Activated naive CD8-positive, alpha-beta T cell treated with anti-CD3 and anti-CD28 coated beads, Interleukin-2, amount 10 ng/mL, durations not matched to agents 7 days and 5 days (primary cell): Measurements from ENCODE around the gene GSTO1. TPM values are rescaled to one million over a fixed set of nuclear protein-coding genes. Genes with fewer than 3 reads are reported as not detected.
A peak's percentile ranks its signal among the peaks of the same experiment; 100 is the strongest.

ENCODE experiments used
- ATAC-seq: fragments of 150-1000 bp; cut with Tn5 transposase; one replicate; pipeline ENCODE4 v1.10.0; 2021; ENCODE audit warnings: low read depth, moderate library complexity
- POLR2A ChIA-PET: fragments of 350-600 bp; sonication (Branson Sonifier 250); formaldehyde crosslinking; loops from one replicate; lab custom pipeline; 2021; ENCODE audit warnings: antibody characterized with exemption; lab: Charles Lee
- DNase-seq: peaks from one replicate; pipeline ENCODE4 v3.0.0; 2021
- H3K27ac Mint-ChIP-seq: one replicate; pipeline ENCODE4 v1.8.0; 2022; ENCODE audit warnings: mild to moderate bottlenecking, mixed read lengths
- H3K27me3 Mint-ChIP-seq: one replicate; pipeline ENCODE4 v1.8.0; 2022; ENCODE audit warnings: mild to moderate bottlenecking, moderate library complexity, mixed read lengths
- H3K36me3 Mint-ChIP-seq: one replicate; pipeline ENCODE4 v1.8.0; 2021; ENCODE audit warnings: mild to moderate bottlenecking, mixed read lengths
- H3K4me1 Mint-ChIP-seq: one replicate; pipeline ENCODE4 v1.8.0; 2021; ENCODE audit warnings: mixed read lengths
- H3K4me3 Mint-ChIP-seq: one replicate; pipeline ENCODE4 v1.8.0; 2022; ENCODE audit warnings: mild to moderate bottlenecking, moderate library complexity, mixed read lengths
- H3K9me3 Mint-ChIP-seq: one replicate; pipeline ENCODE4 v1.8.0; 2021; ENCODE audit warnings: mixed read lengths
- total RNA-seq, 2 experiments: library from RNA; stranded (reverse); gene quantifications; one replicate each; pipeline ENCODE4 v1.2.3, GENCODE V29; 2021

GSTO1 gene
- total RNA-seq, 2 experiments from 2014 or later = 92.2 to 97.7 TPM

- Mint-ChIP-seq H3K27me3 (peaks cover 15% of the 10 kb centered on the region), H3K4me3 (peak overlapping the region; percentile 99), H3K9me3 (no peaks in the 10 kb centered on the region), H3K4me1 (peaks cover 41% of the 10 kb centered on the region), H3K27ac (peak overlapping the region; percentile 91), H3K36me3 (peaks cover 16% of the 10 kb centered on the region)
- POLR2A ChIA-PET = interaction anchor here (1.4 to 4.0 kb wide), 3 partner anchors 13 to 132 kb away, joined by 9 to 29 read pairs (median 10); partner anchors contain the start of genes CFAP43, GSTO2 and SFR1
- no peak for ATAC-seq
- DNase-seq = no peak
Measured at GRCh38 chr10:104253606-104254410, 884 bp upstream of the GSTO1 start.

GRCh38 chr10:104255311-104255981 lies 754 bp downstream of the GSTO1 start:
- Mint-ChIP-seq H3K27me3 (peaks cover 3% of the 10 kb centered on the region), H3K4me3 (peak overlapping the region; percentile 99), H3K36me3 (peaks cover 30% of the 10 kb centered on the region), H3K4me1 (peaks cover 52% of the 10 kb centered on the region), H3K9me3 (no peaks in the 10 kb centered on the region), H3K27ac (peak overlapping the region; percentile 93)
- no peak for DNase-seq
- POLR2A ChIA-PET = interaction anchor here (0.6 to 4.0 kb wide), 7 partner anchors 11 to 134 kb away, joined by 3 to 29 read pairs (median 8); partner anchors contain the start of genes CFAP43, GSTO2 and SFR1
- peak; percentile 38 for ATAC-seq

- POLR2A ChIA-PET = interaction anchor here (0.7 to 4.0 kb wide), 5 partner anchors 10 to 366 kb away, joined by 3 to 29 read pairs (median 4); partner anchors contain the start of genes CFAP43, GSTO2 and SFR1
- DNase-seq (no peak), ATAC-seq (no peak)
- H3K36me3 Mint-ChIP-seq = peaks cover 40% of the 10 kb centered on the region
- H3K27ac Mint-ChIP-seq = peak overlapping the region; percentile 37
- H3K4me3 Mint-ChIP-seq = peak overlapping the region; percentile 99
- H3K4me1 Mint-ChIP-seq = peaks cover 62% of the 10 kb centered on the region
- no peaks in the 10 kb centered on the region for H3K9me3 Mint-ChIP-seq
- no peaks in the 10 kb centered on the region for H3K27me3 Mint-ChIP-seq
Measured at GRCh38 chr10:104256335-104256961, 1.8 kb downstream of the GSTO1 start.

- Mint-ChIP-seq H3K4me3 (peak overlapping the region; percentile 9), H3K27ac (no peak overlapping the region)
Measured at GRCh38 chr10:104257235-104257634, 2.5 kb downstream of the GSTO1 start.

GRCh38 chr10:104258209-104258608 lies 3.5 kb downstream of the GSTO1 start:
- no peak overlapping the region for H3K4me3 Mint-ChIP-seq
- peaks cover 42% of the 10 kb centered on the region for H3K36me3 Mint-ChIP-seq
- no peaks in the 10 kb centered on the region for H3K9me3 Mint-ChIP-seq
- H3K27ac Mint-ChIP-seq = no peak overlapping the region
- DNase-seq (no peak), ATAC-seq (no peak)
- no peaks in the 10 kb centered on the region for H3K27me3 Mint-ChIP-seq
- POLR2A ChIA-PET = no interaction called here
- peaks cover 63% of the 10 kb centered on the region for H3K4me1 Mint-ChIP-seq

More at GRCh38 chr10:104257235-104257634, 2.5 kb downstream of the GSTO1 start:
- POLR2A ChIA-PET = interaction anchor here (0.7 to 4.0 kb wide), 3 partner anchors 10 to 367 kb away, joined by 3 to 29 read pairs (median 4); partner anchors contain the start of genes GSTO2 and SFR1
- ATAC-seq (no peak), DNase-seq (no peak)
- H3K9me3 Mint-ChIP-seq = no peaks in the 10 kb centered on the region
- H3K4me1 Mint-ChIP-seq = peaks cover 66% of the 10 kb centered on the region
- H3K27me3 Mint-ChIP-seq = no peaks in the 10 kb centered on the region
- H3K36me3 Mint-ChIP-seq = peaks cover 41% of the 10 kb centered on the region

GRCh38 chr10:104259456-104259855 lies 4.8 kb downstream of the GSTO1 start:
- POLR2A ChIA-PET = no interaction called here
- H3K4me3 Mint-ChIP-seq = no peak overlapping the region
- DNase-seq = no peak

GRCh38 chr10:104259999-104260774 lies 5.5 kb downstream of the GSTO1 start:
- no peaks in the 10 kb centered on the region for H3K9me3 Mint-ChIP-seq
- POLR2A ChIA-PET = no interaction called here
- H3K27me3 Mint-ChIP-seq = no peaks in the 10 kb centered on the region
- peak overlapping the region; percentile 21 for H3K4me3 Mint-ChIP-seq
- H3K27ac Mint-ChIP-seq = peak overlapping the region; percentile 70
- no peak for DNase-seq
- peaks cover 59% of the 10 kb centered on the region for H3K4me1 Mint-ChIP-seq
- H3K36me3 Mint-ChIP-seq = peaks cover 48% of the 10 kb centered on the region
- ATAC-seq = no peak

More at GRCh38 chr10:104259456-104259855, 4.8 kb downstream of the GSTO1 start:
- ATAC-seq = no peak
- peak overlapping the region; percentile 70 for H3K27ac Mint-ChIP-seq
- H3K36me3 Mint-ChIP-seq = peaks cover 47% of the 10 kb centered on the region
- no peaks in the 10 kb centered on the region for H3K9me3 Mint-ChIP-seq
- H3K27me3 Mint-ChIP-seq = no peaks in the 10 kb centered on the region
- peaks cover 57% of the 10 kb centered on the region for H3K4me1 Mint-ChIP-seq

- H3K4me3 Mint-ChIP-seq = peak overlapping the region; percentile 21
- no peaks in the 10 kb centered on the region for H3K27me3 Mint-ChIP-seq
- no peak for DNase-seq
- H3K4me1 Mint-ChIP-seq = peaks cover 59% of the 10 kb centered on the region
- H3K36me3 Mint-ChIP-seq = peaks cover 51% of the 10 kb centered on the region
- POLR2A ChIA-PET = no interaction called here
- peak overlapping the region; percentile 70 for H3K27ac Mint-ChIP-seq
- ATAC-seq = peak; percentile 37
- no peaks in the 10 kb centered on the region for H3K9me3 Mint-ChIP-seq
Measured at GRCh38 chr10:104260775-104261115, 6.1 kb downstream of the GSTO1 start.

- Mint-ChIP-seq H3K27me3 (no peaks in the 10 kb centered on the region), H3K36me3 (peaks cover 60% of the 10 kb centered on the region), H3K4me1 (peaks cover 53% of the 10 kb centered on the region), H3K27ac (no peak overlapping the region), H3K9me3 (no peaks in the 10 kb centered on the region), H3K4me3 (no peak overlapping the region)
- POLR2A ChIA-PET = interaction anchor here (1.0 kb wide), 1 partner anchor 292 kb away, joined by 3 read pairs; no protein-coding TSS in a partner anchor
- no peak for ATAC-seq
- no peak for DNase-seq
Measured at GRCh38 chr10:104262055-104262454, 7.4 kb downstream of the GSTO1 start.

- Mint-ChIP-seq H3K4me1 (peaks cover 49% of the 10 kb centered on the region), H3K36me3 (peaks cover 49% of the 10 kb centered on the region), H3K4me3 (no peak overlapping the region), H3K9me3 (no peaks in the 10 kb centered on the region), H3K27ac (no peak overlapping the region), H3K27me3 (no peaks in the 10 kb centered on the region)
- ATAC-seq (no peak), DNase-seq (no peak)
- POLR2A ChIA-PET = interaction anchor here (4.9 kb wide), 1 partner anchor 10 kb away, joined by 29 read pairs; the partner anchor contains the start of gene GSTO1
Measured at GRCh38 chr10:104264783-104265182, 10.1 kb downstream of the GSTO1 start.

GRCh38 chr10:104267721-104268404 lies 13.2 kb downstream of the GSTO1 start:
- POLR2A ChIA-PET = interaction anchor here (0.8 to 4.9 kb wide), 3 partner anchors 13 to 351 kb away, joined by 3 to 29 read pairs (median 3); partner anchors contain the start of genes GSTO1 and ITPRIP
- Mint-ChIP-seq H3K27me3 (no peaks in the 10 kb centered on the region), H3K4me3 (peak overlapping the region; percentile 85), H3K9me3 (no peaks in the 10 kb centered on the region), H3K36me3 (peaks cover 30% of the 10 kb centered on the region), H3K4me1 (peaks cover 29% of the 10 kb centered on the region), H3K27ac (peak overlapping the region; percentile 86)
- ATAC-seq (no peak), DNase-seq (no peak)

- no peak for DNase-seq
- ATAC-seq = no peak
- Mint-ChIP-seq H3K27ac (peak overlapping the region; percentile 86), H3K36me3 (peaks cover 30% of the 10 kb centered on the region), H3K9me3 (no peaks in the 10 kb centered on the region), H3K27me3 (no peaks in the 10 kb centered on the region), H3K4me3 (peak overlapping the region; percentile 85), H3K4me1 (peaks cover 29% of the 10 kb centered on the region)
- POLR2A ChIA-PET = interaction anchor here (0.9 to 4.9 kb wide), 8 partner anchors 12 to 352 kb away, joined by 3 to 29 read pairs (median 4); partner anchors contain the start of genes CFAP58 and GSTO1
Measured at GRCh38 chr10:104268405-104268712, 13.7 kb downstream of the GSTO1 start.
